ENCODE measurements around the gene ITPR3.

ITPR3 gene

GRCh38 chr6:33683051-33683571 lies 62.0 kb downstream of the ITPR3 start:
- DNase-seq (ENCODE audit: low read depth) = no peak
- no peak for TF ChIP-seq CTCF (IDR thresholded peaks at IDR 0.05; ENCODE audit: insufficient read depth, low read depth, low read length, missing control alignments)
- no peak overlapping the region for H3K4me3 ChIP-seq (ENCODE audit: low read depth, low read length)

GRCh38 chr6:33683576-33684427 lies 62.7 kb downstream of the ITPR3 start:
- DNase-seq (ENCODE audit: low read depth) = no peak
- H3K4me3 ChIP-seq (ENCODE audit: low read depth, low read length) = no peak overlapping the region
- TF ChIP-seq CTCF (IDR thresholded peaks at IDR 0.05; ENCODE audit: insufficient read depth, low read depth, low read length, missing control alignments) = no peak

GRCh38 chr6:33684428-33684896 lies 63.3 kb downstream of the ITPR3 start:
- no peak overlapping the region for H3K4me3 ChIP-seq (ENCODE audit: low read depth, low read length)
- DNase-seq (ENCODE audit: low read depth) = no peak
- TF ChIP-seq CTCF (IDR thresholded peaks at IDR 0.05; ENCODE audit: insufficient read depth, low read depth, low read length, missing control alignments) = no peak

- DNase-seq (ENCODE audit: low read depth) = no peak
- H3K4me3 ChIP-seq (ENCODE audit: low read depth, low read length) = no peak overlapping the region
- TF ChIP-seq CTCF (IDR thresholded peaks at IDR 0.05; ENCODE audit: insufficient read depth, low read depth, low read length, missing control alignments) = no peak
Measured at GRCh38 chr6:33684983-33685382, 63.9 kb downstream of the ITPR3 start.

- no peak for TF ChIP-seq CTCF (IDR thresholded peaks at IDR 0.05; ENCODE audit: insufficient read depth, low read depth, low read length, missing control alignments)
- no peak overlapping the region for H3K4me3 ChIP-seq (ENCODE audit: low read depth, low read length)
- DNase-seq (ENCODE audit: low read depth) = no peak
Measured at GRCh38 chr6:33685411-33686224, 64.5 kb downstream of the ITPR3 start.

- no peak for TF ChIP-seq CTCF (IDR thresholded peaks at IDR 0.05; ENCODE audit: insufficient read depth, low read depth, low read length, missing control alignments)
- no peak overlapping the region for H3K4me3 ChIP-seq (ENCODE audit: low read depth, low read length)
- DNase-seq (ENCODE audit: low read depth) = no peak
Measured at GRCh38 chr6:33686225-33686924, 65.3 kb downstream of the ITPR3 start.

All from GM12865 (cell line).